Measurements from ENCODE around the gene MYPN. TPM values are rescaled to one million over a fixed set of nuclear protein-coding genes. Genes with fewer than 3 reads are reported as not detected.
"Not testable (repeated sequence)": the region's sequence is repeated elsewhere in the genome, so short reads cannot be mapped to it uniquely, and the experiment has no call there.

MYPN gene
- total RNA-seq, 1 donor from 2014 or later = 0.08 TPM

DNA sequence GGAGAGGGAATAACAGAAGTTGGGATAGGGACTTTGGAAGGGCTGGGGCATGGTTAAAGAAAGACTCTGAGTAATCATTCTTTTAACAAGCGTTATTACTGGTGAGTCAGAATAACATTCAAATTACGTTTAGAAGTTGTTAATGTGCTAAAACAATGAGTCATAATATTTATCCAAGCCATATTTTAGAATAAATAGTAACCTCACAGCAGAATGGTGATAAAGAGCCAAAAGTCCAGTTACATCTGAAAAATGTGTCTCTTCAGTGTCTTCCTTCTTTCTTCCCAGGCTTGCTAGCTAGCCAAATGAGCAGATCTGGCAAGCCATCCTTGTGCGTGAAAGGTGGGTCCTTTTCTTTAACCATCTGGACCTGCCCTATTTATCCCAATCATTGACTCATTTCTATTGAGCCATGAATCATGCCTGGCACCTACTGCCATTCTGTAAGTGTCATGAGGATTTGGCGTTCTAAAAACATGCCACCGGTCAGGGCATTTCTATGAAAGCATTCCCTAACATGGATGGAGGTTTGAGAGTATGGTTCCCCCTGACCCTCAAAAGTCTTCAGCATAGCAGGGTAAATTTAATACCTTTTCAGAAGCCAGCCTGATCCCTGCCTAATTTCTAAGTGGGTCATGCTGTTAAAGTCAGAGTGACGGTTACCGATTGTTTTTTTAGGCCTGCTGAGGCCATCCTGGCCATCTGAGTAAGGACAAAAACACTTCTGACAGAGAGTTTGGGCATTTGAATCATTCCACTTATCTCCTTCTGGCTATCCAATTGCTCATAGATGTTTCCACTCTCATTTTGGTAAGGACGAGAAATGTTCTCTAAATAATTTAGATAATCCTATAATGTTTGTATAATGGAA lies 26.9 kb downstream of the MYPN start:
- DNase-seq (ENCODE audit: low spot score) = no peak

DNA sequence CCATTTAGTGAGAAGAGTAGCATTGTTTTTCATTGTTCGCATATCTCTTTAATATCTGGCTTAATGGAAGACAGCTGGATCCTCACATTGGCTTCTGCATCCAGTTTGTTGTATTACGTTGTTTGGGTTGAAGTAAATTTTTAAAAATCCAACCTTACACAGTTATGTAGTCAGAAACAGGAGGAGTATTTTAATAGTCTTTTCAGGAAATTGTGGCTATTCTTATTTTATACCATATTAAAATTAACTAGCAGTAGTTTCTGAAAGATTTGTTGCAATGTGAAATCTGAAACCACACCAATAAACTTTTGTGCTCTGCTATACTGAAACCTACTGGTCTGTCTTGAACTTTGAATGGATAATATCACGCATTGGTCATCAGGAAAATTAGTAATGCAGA lies 27.9 kb downstream of the MYPN start:
- DNase-seq (ENCODE audit: low spot score) = no peak

DNA sequence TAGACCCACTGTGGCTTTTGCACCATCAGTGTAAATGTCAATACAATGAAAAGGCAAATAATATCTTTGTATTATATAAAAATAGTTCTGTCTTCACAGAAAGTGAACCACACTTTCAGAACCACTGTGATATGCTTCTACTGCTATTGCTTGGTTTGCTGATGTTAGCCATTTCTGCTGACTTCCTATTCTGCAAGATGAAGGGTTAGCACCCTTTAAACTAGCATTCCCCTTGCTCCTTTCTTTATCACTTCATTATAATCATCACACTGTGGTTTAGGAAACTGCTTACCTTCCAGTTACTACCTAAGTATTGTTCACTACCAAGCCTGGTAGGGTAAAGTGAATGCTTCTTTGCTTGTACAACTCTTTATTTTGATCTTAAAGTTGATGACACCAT lies 29.2 kb downstream of the MYPN start:
- DNase-seq (ENCODE audit: low spot score) = no peak

DNA sequence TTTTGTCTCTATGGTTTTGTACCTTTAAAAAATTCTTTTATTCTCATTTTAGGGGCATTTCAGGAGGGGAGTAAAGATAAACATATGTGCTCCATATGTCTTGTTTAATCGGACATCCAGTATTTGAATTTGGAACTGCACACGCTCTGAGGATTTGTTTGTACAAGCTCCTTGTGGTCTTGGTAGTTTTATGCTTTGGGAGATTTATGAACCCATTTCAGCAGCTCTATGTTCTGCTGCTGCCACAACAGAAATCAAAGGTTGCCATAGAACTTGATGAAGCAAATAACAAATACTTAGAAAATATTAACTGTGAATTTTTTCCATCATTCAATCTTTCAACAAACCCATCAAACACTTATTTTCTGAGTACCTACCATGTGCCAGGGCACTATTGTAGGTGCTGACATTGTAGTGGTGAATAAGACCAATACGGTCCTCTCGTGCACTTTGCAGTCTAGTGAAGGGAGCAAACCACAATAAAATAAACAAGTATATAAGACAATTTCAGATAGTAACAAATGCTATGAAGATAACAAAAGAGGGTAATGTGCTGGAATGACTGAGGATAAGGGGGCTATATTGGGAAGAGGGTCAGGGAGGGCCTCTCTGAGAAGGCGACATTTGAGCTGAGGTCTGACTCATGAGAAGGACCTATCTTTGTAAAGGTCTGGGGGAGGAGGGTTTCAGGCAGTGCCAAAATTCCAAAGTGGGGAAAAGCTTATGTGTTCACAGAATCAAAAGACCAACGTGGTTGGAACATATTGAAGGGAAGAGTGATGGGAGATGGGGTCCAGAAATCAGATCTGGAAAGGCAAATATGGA lies 30.4 kb downstream of the MYPN start:
- DNase-seq (ENCODE audit: low spot score) = no peak

DNA sequence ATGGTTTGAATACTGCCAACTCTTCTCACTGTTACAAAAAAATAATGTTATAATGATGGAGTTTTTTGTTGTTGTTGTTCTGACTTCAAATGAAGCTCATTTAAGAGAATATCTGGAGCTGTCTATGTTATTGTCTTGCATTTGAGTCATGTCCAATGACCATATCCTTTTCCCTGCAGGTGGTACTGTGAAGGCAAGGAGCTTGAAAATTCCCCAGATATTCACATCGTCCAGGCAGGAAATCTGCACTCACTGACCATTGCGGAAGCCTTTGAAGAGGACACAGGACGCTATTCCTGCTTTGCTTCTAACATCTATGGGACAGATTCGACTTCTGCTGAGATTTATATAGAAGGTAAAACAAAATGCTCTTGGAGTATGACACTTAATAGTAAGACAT lies 33.5 kb downstream of the MYPN start:
- DNase-seq (ENCODE audit: low spot score) = no peak

DNA sequence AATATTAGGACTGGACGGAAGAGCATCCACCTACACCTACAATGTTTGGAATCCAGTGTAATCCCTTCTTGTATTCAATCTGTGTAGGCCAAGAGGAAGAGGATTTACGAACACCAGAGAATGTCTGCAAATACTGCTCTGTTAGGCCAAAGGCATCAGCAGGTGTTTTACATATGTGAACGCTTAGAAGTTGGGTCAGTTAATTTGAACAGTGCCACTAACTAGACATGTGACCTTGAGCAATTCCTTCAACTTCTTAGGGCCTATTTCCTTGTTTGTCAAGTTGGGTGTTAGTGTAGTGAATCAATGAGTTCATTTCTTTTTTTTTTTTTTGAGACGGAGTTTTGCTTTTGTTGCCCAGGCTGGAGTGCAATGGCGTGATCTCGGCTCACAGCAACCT lies 35.4 kb downstream of the MYPN start:
- DNase-seq (ENCODE audit: low spot score) = no peak

DNA sequence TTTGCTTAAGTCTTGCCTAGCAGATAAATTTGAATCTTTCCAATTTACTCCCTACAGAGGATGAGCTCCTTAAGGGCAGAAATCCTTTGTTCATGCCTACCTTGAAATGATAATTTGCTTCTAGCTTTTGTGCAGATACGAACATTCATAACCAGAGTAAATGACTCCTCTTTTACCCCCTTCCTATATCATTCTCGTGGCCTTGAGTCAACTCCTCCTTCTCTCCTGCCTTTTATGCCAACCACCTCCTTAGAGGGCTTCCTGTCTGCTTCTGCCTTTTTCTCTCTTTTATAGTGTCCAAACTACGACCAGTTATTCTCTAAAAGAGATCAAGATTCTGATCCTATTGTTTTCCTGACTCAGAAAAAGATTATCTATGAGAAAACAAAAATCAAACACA lies 36.4 kb downstream of the MYPN start:
- DNase-seq (ENCODE audit: low spot score) = no peak

DNA sequence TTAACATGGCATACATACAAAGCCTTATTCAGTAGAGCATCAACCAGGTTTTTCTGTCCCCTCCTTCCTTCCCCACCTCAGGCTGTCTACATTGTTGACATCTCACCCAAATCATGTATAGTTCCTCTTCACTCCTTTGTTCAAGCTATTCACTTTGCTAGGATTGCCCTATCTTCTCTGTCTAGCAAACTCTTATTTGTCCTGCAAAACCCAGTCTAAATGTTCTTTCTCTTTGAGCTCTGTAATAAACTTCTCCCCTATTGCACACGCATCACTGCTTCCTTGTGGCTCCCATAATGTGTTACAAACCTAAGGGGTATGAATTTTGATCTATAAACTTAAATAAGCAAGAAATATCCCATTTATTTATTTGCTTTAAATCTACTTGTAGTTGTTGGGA lies 36.8 kb downstream of the MYPN start:
- no peak for DNase-seq (ENCODE audit: low spot score)

DNA sequence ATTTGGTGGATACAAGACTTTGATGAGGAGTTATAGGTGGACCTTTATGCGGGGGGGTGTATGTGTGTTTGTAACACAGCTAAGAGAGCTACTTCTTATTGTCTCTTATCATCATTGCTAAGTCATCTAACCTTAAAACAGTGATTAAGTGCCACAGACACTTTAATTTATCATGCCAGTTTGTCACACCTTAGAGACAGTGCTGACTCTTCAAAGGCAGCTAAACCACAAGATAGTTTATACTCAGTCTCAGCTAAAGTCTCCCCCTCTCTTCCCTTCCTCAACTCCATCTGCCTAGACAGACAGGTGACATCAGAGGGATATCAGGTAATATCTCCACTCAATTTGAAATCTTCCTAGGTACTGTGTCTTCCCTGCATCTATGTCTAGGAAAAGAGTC lies 42.2 kb downstream of the MYPN start:
- no peak for DNase-seq (ENCODE audit: low spot score)

DNA sequence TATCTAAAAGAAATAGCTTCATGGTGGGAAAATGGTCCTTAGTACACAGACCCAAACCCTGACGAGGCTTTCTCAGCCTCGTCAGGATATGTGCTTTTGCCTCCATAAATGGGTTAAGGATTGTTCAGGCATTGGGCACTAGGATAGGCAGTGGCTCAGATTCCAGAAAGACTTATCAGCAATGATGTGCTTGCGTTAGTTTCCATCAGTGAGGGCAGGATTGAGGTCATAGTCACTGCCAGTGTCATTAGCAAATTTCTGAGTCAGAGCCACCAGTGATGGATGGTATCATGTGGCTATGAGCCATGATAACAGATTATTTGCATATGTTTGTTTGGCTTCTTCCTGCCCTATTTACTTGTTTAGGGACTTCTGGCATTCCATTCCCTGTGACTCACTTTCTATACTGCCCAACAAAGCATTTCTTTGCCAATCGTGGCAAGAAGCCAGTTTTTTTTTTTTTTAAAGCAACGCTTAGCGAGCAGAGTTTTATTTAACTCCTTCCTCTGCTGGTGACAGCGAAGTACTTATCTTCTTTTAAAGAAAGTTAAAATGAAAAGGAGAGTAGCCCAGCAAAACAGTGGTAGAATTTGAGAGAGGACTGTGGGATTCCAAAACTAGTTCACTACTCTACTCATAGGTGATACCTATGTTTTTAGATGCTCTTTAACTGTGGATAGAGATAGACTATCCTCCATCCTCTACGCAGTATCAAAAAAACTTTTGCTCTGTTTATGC lies 44.4 kb downstream of the MYPN start:
- peak; percentile 48 for DNase-seq (ENCODE audit: low spot score)

DNA sequence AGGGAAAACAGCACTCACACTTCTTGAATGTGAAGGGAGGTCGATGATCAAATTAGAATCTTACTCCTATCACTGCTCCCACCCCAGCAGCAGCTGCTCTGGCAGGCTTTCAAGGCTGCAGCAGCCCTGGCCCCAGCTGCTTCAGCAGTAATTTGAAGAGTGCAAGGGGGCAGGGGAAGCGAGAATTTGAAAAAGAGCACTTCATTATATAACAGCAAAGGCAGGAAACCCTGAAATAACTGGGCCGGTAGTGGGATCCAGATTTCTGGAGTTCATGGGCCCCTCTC lies 44.9 kb downstream of the MYPN start:
- no peak for DNase-seq (ENCODE audit: low spot score)

DNA sequence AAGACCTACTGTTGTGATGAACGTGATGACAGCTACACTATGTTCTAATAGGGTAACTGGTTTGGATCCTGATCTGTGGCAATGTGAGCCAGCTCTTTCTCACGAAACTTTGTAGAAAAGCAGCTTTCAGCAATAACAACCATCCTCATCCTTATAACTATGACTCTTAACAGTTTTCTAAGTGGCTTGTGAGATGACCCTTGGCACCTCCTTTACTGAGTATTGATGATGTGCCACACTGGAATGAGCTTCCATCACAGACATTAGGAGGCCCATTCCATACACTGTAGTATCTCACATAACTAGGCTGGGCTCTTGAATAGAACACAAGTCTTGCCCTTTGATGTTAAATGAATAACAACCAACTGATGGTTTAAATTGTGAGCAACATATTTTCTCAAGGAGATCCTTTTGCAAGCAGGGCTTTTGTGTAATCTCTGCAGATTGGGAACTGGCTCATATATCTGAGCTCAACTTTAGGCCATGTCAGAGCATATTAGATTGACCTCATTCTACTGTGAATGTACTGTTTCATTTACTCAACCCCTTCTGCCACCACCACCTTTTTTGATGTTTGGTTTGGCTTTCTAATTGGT lies 46.4 kb downstream of the MYPN start:
- no peak for DNase-seq (ENCODE audit: low spot score)

DNA sequence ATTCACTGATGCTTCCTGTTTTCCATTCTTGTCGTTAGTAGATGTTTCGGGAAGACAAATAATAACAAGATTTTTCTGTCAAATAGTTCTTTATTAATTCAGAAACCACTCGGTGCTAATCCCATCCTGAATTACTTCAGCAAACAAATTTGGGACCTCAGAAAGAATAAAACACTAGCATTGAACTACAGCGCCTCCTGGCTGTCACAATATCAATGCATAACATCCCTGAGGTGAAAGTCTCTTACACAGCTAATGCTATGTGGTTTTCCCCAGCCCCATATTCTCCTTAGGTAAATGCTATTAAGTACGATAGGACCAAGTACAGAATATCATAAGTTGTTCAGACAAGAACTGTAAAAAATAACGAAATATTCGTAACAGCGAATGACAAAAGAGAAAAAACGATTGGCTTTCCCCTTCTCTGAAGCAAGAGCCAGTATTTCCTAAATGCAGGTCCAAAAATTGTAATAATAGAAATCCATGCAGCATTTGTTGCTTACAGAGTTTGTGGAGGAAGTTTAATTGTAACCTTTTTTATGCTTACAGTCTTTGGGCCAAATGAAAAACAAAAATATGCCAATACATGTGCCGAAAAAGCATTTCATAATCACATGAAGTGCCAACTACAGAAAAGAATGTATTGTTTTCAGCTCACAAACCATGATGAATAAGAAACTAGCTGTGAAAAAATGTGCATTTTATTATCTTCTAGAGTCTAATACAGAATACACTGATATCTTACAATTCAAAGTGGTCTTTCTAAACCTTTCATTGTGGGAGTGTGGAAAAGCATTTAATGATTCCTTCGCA lies 47.3 kb downstream of the MYPN start:
- peak; percentile 57 for DNase-seq (ENCODE audit: low spot score)

DNA sequence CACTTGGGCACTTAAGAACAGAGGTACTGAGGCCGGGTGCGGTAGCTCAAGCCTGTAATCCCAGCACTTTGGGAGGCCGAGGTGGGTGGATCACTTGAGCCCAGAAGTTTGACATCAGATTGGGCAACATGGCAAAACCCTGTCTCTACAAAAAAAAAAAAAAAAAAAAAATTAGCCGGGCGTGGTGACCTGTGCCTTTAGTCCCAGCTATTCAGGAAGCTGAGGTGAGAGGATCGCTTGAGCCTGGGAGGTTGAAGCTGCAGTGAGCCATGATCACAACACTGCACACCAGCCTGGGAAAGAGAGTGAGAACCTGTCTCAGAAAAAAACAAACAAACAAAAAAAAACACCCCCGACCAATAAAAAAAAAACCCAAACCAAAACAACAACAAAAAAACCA lies 48.2 kb downstream of the MYPN start:
- not testable (repeated sequence) for DNase-seq (ENCODE audit: low spot score)

DNA sequence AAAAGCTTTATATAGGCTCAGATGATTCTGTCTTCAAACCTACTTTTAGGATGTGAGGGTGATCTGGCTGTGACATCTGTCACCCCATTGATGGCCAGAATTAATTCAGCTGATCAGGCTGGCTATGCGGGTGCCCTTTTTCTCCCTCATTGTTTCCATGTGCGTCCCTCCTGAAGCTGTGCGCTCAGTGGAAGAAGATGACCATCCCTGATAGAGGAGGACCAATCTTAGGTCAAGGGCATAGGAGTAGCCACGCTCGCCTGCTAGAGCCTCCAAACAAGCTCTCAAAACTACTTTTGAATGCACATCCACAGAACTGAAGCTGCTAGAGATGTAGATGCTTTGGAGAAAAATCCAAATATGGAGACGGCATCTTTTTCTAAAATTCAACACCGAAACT lies 48.7 kb downstream of the MYPN start:
- no peak for DNase-seq (ENCODE audit: low spot score)

DNA sequence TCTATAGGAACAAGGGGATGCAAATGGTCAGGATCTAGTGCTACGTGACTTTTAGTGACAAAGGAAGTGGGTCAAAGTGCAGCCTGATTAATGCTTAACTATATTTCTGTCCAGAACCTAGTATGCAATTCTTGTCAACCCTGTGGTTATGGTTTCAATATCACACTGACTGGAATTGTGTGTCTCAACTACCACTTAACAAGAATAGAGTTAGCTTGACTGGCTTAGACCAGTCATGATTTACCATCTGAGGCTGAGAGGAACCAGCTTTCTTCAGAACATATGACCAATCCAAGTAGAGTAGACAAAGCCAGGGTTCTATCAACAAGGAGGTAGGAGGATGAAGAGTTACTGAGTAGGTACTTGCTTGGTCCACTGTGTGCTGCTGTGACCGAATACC lies 54.4 kb downstream of the MYPN start:
- DNase-seq (ENCODE audit: low spot score) = no peak

DNA sequence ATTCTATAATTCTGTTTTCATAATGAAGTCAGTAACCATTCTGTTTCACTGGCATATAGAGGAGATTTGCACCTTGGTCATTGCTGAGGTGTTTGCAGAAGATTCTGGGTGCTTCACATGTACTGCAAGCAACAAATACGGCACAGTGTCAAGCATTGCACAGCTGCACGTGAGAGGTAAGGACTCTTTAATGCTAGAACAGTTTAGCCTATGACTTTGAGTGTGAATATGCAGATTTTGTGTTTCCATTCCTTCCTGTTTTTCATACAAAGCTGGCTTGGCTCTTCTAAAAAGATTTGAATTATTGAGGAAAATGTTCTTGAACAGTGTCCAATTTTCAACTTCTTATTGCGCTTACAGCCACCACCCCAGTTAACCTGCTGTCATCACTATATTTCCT lies 56.4 kb downstream of the MYPN start:
- no peak for DNase-seq (ENCODE audit: low spot score)

DNA sequence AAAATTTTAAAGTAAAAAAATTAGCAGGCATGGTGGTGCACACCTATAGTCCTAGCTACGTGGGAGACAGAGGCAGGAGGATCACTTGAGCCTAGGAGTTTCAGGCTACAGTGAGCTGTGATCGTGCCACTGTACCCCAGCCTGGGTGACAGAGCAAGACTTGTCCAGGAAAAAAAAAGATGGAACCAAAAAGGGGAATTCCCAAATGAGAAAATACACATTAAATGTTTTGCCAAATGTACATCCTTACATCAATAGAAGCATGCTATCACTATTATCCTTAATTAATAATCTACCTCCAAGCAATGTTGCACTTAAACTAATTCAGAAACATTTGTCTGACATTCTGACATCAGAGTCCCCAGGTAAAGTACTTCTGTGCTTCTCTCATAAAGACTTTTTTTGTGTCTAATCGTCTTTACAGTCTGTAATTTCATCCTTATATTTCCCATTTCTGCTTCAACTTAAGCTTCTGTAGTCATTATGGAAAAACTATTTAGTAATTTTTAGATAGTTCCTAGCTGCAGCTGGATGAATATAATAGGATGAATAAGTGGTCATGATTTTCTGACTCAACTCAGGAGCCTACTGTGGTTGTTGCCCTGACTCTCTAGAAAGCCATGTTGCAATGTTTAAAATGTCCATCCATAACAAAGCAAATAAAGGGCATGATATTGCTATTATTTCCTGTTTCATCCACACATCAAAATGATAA lies 57.7 kb downstream of the MYPN start:
- DNase-seq (ENCODE audit: low spot score) = no peak

DNA sequence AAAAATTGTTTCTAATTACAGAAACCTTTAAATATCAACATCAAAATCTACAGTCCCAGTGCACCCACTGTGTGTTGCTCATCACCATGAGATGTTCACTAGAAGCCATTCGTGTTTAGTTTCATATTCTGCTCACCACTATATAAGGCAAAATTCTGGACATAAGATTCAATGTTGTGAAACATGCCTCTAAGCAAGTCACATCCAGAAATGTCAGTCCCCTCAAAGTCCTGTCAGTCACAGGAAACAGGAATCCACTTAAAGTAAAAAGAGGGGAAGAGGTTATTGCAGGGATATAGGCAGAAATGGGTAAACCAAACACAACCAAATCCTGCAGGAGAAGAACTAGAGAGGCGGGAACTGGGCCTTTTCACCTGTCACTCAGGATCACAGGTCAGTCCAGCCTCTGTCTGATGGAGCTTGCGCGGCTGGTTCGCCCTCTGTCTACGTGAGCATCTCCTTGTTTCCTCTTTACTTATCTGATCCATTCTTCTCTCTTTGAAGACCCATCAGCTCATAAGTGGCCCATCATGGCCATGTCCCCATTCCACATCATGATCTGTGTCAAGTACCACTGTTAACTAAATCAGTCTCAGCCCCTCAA lies 58.4 kb downstream of the MYPN start:
- DNase-seq (ENCODE audit: low spot score) = no peak

DNA sequence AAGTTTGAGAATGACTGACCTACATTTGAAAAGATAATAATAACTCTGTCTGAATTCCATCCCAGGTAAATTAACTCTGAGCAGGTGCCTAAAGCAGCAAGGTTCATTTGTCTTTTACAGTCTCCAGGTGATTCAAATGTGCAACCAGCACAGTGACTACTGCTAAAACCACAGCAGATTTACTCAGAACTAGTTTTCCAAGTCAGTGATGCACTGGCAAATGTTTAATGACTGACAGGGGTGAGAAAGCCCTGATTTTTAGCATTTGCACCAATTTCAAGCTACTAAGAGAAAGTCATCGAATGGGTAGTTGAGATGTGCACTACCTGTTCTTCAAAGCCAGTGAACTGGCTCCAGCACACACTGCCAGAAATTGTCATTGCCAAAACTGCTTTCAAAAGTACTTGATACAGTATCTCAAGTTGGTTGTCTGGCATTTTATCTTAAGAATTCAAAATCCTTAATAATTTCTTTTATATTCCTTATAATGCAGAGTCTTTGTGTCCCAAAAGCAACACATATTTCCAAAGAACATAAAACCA lies 62.3 kb downstream of the MYPN start:
- DNase-seq (ENCODE audit: low spot score) = no peak
